K562 (cell line): Measurements from ENCODE around the gene OOSP2. TPM values are rescaled to one million over a fixed set of nuclear protein-coding genes. Genes with fewer than 3 reads are reported as not detected.

ENCODE experiments used
- ATAC-seq: fragments of 200-7000 bp; cut with Tn5 transposase; 3 replicates; pipeline ENCODE4 v1.9.1; 2020; ENCODE audit warnings: moderate library complexity
- BruUV-seq: library from RNA; stranded (reverse); fragments of 400-500 nt; replicated peaks from 2 replicates; lab custom pipeline; 2021; lab: Mats Ljungman, UMichigan
- CTCF ChIA-PET: fragments of 300-600 bp; formaldehyde crosslinking; extraction: SDS; loops from one replicate; lab custom pipeline; 2021; ENCODE audit warnings: low intra/inter-chr PET ratio; lab: Yijun Ruan, JAX
- POLR2A ChIA-PET: fragments of 300-600, 350-650 bp; sonication (Branson Sonifier 250); formaldehyde crosslinking; extraction: SDS; loops from one replicate; lab custom pipeline; 2021; ENCODE audit warnings: antibody characterized with exemption, inconsistent platforms; lab: Yijun Ruan, JAX
- DNase-seq, 4 experiments: peaks; one replicate each; pipeline versions ENCODE4 v3.0.0 to v3.0.0-alpha.2; 2011 to 2018; ENCODE audit warnings: low spot score in 3 of 4, mixed read lengths in 3 of 4; ENCODE audit errors: extremely low read depth in 1 of 4
- FAIRE-seq: peaks from 2 replicates; lab custom pipeline; 2011; peaks lifted over from hg19 to GRCh38; lab: Jason Lieb, UNC
- H2AFZ ChIP-seq: 2 replicates; pipeline ENCODE4 v1.6.0; 2011; ENCODE audit warnings: low read depth, low read length, control low read depth, inconsistent platforms
- H3K27ac ChIP-seq: fragments of 200-600 bp; 3 replicates; pipeline ENCODE4 v1.8.0; 2011; ENCODE audit warnings: low read depth, mild to moderate bottlenecking, control low read depth, inconsistent platforms, low read length, moderate library complexity, mixed read lengths; ENCODE audit errors: extremely low read depth
- H3K27me3 ChIP-seq, 2 experiments: fragments of 300-600 bp in 1 of 2; 2 replicates in 1 of 2; 3 replicates in 1 of 2; pipeline versions ENCODE4 v1.6.0 to v1.8.0; 2011; ENCODE audit warnings: inconsistent platforms in 2 of 2, low read length in 2 of 2, mild to moderate bottlenecking in 1 of 2, mixed read lengths in 1 of 2, moderate library complexity in 1 of 2; ENCODE audit not compliant: control insufficient read depth in 2 of 2, insufficient read depth in 2 of 2
- H3K36me3 ChIP-seq: fragments of 300-600 bp; 3 replicates; pipeline ENCODE4 v1.8.0; 2011; ENCODE audit warnings: mild to moderate bottlenecking, low read length, inconsistent platforms; ENCODE audit not compliant: control insufficient read depth, insufficient read depth
- H3K4me1 ChIP-seq, 2 experiments: fragments of 200-600 bp in 1 of 2; replicated peaks in 1 of 2; 2 replicates in 1 of 2; 3 replicates in 1 of 2; pipeline versions ENCODE4 v1.5.1 to v1.8.0; 2011; ENCODE audit warnings: inconsistent platforms in 2 of 2, low read length in 2 of 2, mild to moderate bottlenecking in 1 of 2, mixed read lengths in 1 of 2, moderate library complexity in 1 of 2; ENCODE audit not compliant: control insufficient read depth in 2 of 2, insufficient read depth in 2 of 2
- H3K4me2 ChIP-seq: 2 replicates; pipeline ENCODE4 v1.6.1; 2011; ENCODE audit warnings: low read length, control low read depth, inconsistent platforms, mixed read lengths; ENCODE audit not compliant: insufficient read depth
- H3K4me3 ChIP-seq: fragments of 200-600 bp; sonication (generic), shearing (Covaris generic); 2 replicates; pipeline ENCODE4 v1.5.1; 2016; ENCODE audit warnings: control low read depth, inconsistent platforms
- H3K79me2 ChIP-seq: fragments of 200-600 bp; 3 replicates; pipeline ENCODE4 v1.8.0; 2011; ENCODE audit warnings: low read length, inconsistent platforms; ENCODE audit not compliant: control insufficient read depth, insufficient read depth
- H3K9ac ChIP-seq, 2 experiments: 2 replicates each; pipeline versions ENCODE4 v1.6.0 to v1.6.1; 2011; ENCODE audit warnings: low read depth in 2 of 2, low read length in 2 of 2, control low read depth in 1 of 2, inconsistent platforms in 1 of 2, mild to moderate bottlenecking in 1 of 2, mixed read lengths in 1 of 2; ENCODE audit not compliant: insufficient read depth in 1 of 2
- H3K9me1 ChIP-seq: one replicate; pipeline ENCODE4 v1.6.0; 2011; ENCODE audit warnings: inconsistent platforms, mild to moderate bottlenecking, low read length, moderate library complexity; ENCODE audit not compliant: control insufficient read depth, insufficient read depth
- H3K9me3 ChIP-seq: replicated peaks from 2 replicates; pipeline ENCODE4 v1.5.1; 2011; ENCODE audit warnings: low read depth, low read length, inconsistent platforms; ENCODE audit not compliant: control insufficient read depth, insufficient read depth
- H4K20me1 ChIP-seq: replicated peaks from 2 replicates; pipeline ENCODE4 v1.6.1; 2011; ENCODE audit warnings: low read length, inconsistent platforms, mixed read lengths; ENCODE audit not compliant: control insufficient read depth, insufficient read depth
- CC2D1A ChIP-seq: fragments of 450-650 bp; IDR thresholded peaks from 2 replicates; pipeline ENCODE4 v1.6.1; 2017; ENCODE audit warnings: mild to moderate bottlenecking
- HDAC6 ChIP-seq: IDR thresholded peaks from 2 replicates; pipeline ENCODE4 v1.6.1; 2012; ENCODE audit warnings: low read depth, mild to moderate bottlenecking, control low read depth, inconsistent platforms, low read length, moderate library complexity
- HNRNPH1 ChIP-seq: fragments of 200-400 bp; formaldehyde crosslinking; optimal IDR thresholded peaks from 2 replicates; pipeline ENCODE3; 2017; ENCODE audit warnings: low read depth, mild to moderate bottlenecking, low read length, moderate library complexity
- POU5F1 ChIP-seq: fragments of 150-350 bp; IDR thresholded peaks from 2 replicates; pipeline ENCODE4 v1.6.1; 2014; ENCODE audit warnings: borderline replicate concordance, low read length, low read depth, mild to moderate bottlenecking; ENCODE audit not compliant: partially characterized antibody
- ZNF766 ChIP-seq: fragments of 200-800 bp; sonication (Bioruptor generic); conservative IDR thresholded peaks from 2 replicates; pipeline ENCODE4 v1.6.1; 2016; ENCODE audit warnings: missing genetic modification characterization, missing compliant biosample characterization
- WGBS: fragments of 100-300 bp; shearing (Covaris generic); methylation state at CpG from one replicate; pipeline ENCODE4 v1.1.6; 2016; ENCODE audit warnings: low coverage, mixed read lengths; ENCODE audit not compliant: insufficient coverage; ENCODE audit errors: missing lambda C conversion rate; 5-methylcytosine and 5-hydroxymethylcytosine counted together
- in situ Hi-C: fragments of 300-500 bp; cut with MboI; formaldehyde crosslinking; loops from 4 replicates; pipeline ENCODE4 v1.15.0; 2018; ENCODE audit warnings: inconsistent platforms, mixed read lengths
- intact Hi-C: fragments of 100-400 bp; cut with micrococcal nuclease; formaldehyde crosslinking; loops from 2 replicates; pipeline ENCODE4 v1.14.2; 2022
- polyA plus RNA-seq, 8 experiments: library from polyadenylated mRNA; depleted of rRNA in 4 of 8; stranded (reverse) in 5 of 8; unstranded in 3 of 8; fragments of >200 nt; fragmentation: Nextera tagmentation in 2 of 8; fragmentation: Illumina TruSeq in 1 of 8; extraction: Ambion mirVana in 2 of 8; extraction: Trizol in 1 of 8; gene quantifications; 2 replicates each; pipeline versions ENCODE4 v1.2.1 to v1.2.3, GENCODE V29; 2011 to 2014; ENCODE audit warnings: inconsistent platforms in 1 of 8, missing spikeins in 1 of 8
- total RNA-seq, 7 experiments: library from RNA; depleted of rRNA in 6 of 7; stranded (reverse); fragments of >200 nt in 6 of 7; fragmentation: Illumina TruSeq in 2 of 7; extraction: Trizol in 2 of 7; gene quantifications; 2 replicates each; pipeline versions ENCODE4 v1.2.1 to v1.2.3, GENCODE V29; 2011 to 2021; ENCODE audit warnings: low replicate concordance in 1 of 7
- TF ChIP-seq, protein P1 (sequence below): fragments of 450-650 bp; IDR thresholded peaks from 2 replicates; pipeline ENCODE4 v1.6.1; 2016; ENCODE audit warnings: mild to moderate bottlenecking

OOSP2 gene
- total and polyA plus RNA-seq, 9 of the 15 experiments (the other 6 are each of a cell fraction or from before 2014, with no cell fraction given), result 0.14 to 1.5 (median 0.32) TPM; not detected in 4

GRCh38 chr11:60080535-60080934 is 40.3 kb downstream of the OOSP2 start:
- intact Hi-C loops (no loop called here), in situ Hi-C loops (no loop called here)
- WGBS, result 44% methylated on average over 3 of the region's 3 CpGs
- ChIA-PET CTCF (no interaction called here), POLR2A (no interaction called here)
- no peaks in the 10 kb centered on the region for H3K9me1 ChIP-seq
- peaks cover 0 to 8% of the 10 kb centered on the region in 2 experiments; a peak in 2 of 5 replicates for H3K4me1 ChIP-seq
- H3K9me3 ChIP-seq, result peaks cover 7% of the 10 kb centered on the region
- DNase-seq (no peak), ATAC-seq (no peak), FAIRE-seq (no peak)
- no peak overlapping the region for H3K9ac ChIP-seq
- H3K79me2 ChIP-seq, result no peaks in the 10 kb centered on the region
- H4K20me1 ChIP-seq, result no peaks in the 10 kb centered on the region
- H3K4me3 ChIP-seq, result no peak overlapping the region
- no peak overlapping the region for H3K27ac ChIP-seq
- no peaks in the 10 kb centered on the region for H3K36me3 ChIP-seq
- BruUV-seq, result no TSS peak
- H3K4me2 ChIP-seq, result no peak overlapping the region
- H3K27me3 ChIP-seq, result no peaks in the 10 kb centered on the region
- TF ChIP-seq POU5F1, result no peak
- peak; percentile 78 for TF ChIP-seq CC2D1A
- TF ChIP-seq HNRNPH1, result no peak
- TF ChIP-seq, protein P1, sequence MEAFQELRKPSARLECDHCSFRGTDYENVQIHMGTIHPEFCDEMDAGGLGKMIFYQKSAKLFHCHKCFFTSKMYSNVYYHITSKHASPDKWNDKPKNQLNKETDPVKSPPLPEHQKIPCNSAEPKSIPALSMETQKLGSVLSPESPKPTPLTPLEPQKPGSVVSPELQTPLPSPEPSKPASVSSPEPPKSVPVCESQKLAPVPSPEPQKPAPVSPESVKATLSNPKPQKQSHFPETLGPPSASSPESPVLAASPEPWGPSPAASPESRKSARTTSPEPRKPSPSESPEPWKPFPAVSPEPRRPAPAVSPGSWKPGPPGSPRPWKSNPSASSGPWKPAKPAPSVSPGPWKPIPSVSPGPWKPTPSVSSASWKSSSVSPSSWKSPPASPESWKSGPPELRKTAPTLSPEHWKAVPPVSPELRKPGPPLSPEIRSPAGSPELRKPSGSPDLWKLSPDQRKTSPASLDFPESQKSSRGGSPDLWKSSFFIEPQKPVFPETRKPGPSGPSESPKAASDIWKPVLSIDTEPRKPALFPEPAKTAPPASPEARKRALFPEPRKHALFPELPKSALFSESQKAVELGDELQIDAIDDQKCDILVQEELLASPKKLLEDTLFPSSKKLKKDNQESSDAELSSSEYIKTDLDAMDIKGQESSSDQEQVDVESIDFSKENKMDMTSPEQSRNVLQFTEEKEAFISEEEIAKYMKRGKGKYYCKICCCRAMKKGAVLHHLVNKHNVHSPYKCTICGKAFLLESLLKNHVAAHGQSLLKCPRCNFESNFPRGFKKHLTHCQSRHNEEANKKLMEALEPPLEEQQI, result peak; percentile 80
- TF ChIP-seq HDAC6, result no peak
- no peak for TF ChIP-seq ZNF766 (CRISPR knock-in tag)
- no peak overlapping the region for H2AFZ ChIP-seq
